K562 (cell line): Measurements from ENCODE around the gene PLK1. TPM values are rescaled to one million over a fixed set of nuclear protein-coding genes. Genes with fewer than 3 reads are reported as not detected.

Source experiments
- DMBX1 ChIP-seq: fragments of 250-450 bp; sonication (Bioruptor Pico); IDR thresholded peaks from 2 replicates; pipeline ENCODE4 v1.8.0; 2022; ENCODE audit warnings: inconsistent platforms, mild to moderate bottlenecking, moderate library complexity, borderline replicate concordance
- EP300 ChIP-seq: IDR thresholded peaks from 2 replicates; pipeline ENCODE4 v1.6.1; 2012; ENCODE audit warnings: low read length, improper control_type of control experiment
- GABPA ChIP-seq: fragments of 200-800 bp; sonication (Bioruptor generic); conservative IDR thresholded peaks from 2 replicates; pipeline ENCODE4 v1.6.1; 2016; ENCODE audit warnings: low read depth, missing genetic modification characterization, missing compliant biosample characterization
- SOX6 ChIP-seq: fragments of 450-650 bp; IDR thresholded peaks from 2 replicates; pipeline ENCODE4 v1.6.1; 2014; ENCODE audit warnings: mild to moderate bottlenecking
- SRSF1 ChIP-seq: fragments of 200-400 bp; formaldehyde crosslinking; IDR thresholded peaks from 2 replicates; pipeline ENCODE4 v1.6.1; 2017; ENCODE audit warnings: mild to moderate bottlenecking, low read depth, low read length, moderate library complexity
- SRSF7 ChIP-seq: fragments of 200-400 bp; formaldehyde crosslinking; optimal IDR thresholded peaks from 2 replicates; pipeline ENCODE3; 2017; ENCODE audit warnings: mild to moderate bottlenecking, low read depth, low read length
- ZBED1 ChIP-seq: IDR thresholded peaks from 2 replicates; pipeline ENCODE4 v1.6.1; 2014
- ZNF583 ChIP-seq: fragments of 250-450 bp; sonication (Bioruptor Pico); IDR thresholded peaks from 2 replicates; pipeline ENCODE4 v1.4.0; 2020
- ZNF717 ChIP-seq: fragments of 250-450 bp; sonication (Bioruptor Pico); IDR thresholded peaks from 2 replicates; pipeline ENCODE4 v1.5.0; 2021
- polyA plus RNA-seq, 8 experiments: library from polyadenylated mRNA; depleted of rRNA in 4 of 8; stranded (reverse) in 5 of 8; unstranded in 3 of 8; fragments of >200 nt; fragmentation: Nextera tagmentation in 2 of 8; fragmentation: Illumina TruSeq in 1 of 8; extraction: Ambion mirVana in 2 of 8; extraction: Trizol in 1 of 8; gene quantifications; 2 replicates each; pipeline versions ENCODE4 v1.2.1 to v1.2.3, GENCODE V29; 2011 to 2014; ENCODE audit warnings: inconsistent platforms in 1 of 8, missing spikeins in 1 of 8
- total RNA-seq, 7 experiments: library from RNA; depleted of rRNA in 6 of 7; stranded (reverse); fragments of >200 nt in 6 of 7; fragmentation: Illumina TruSeq in 2 of 7; extraction: Trizol in 2 of 7; gene quantifications; 2 replicates each; pipeline versions ENCODE4 v1.2.1 to v1.2.3, GENCODE V29; 2011 to 2021; ENCODE audit warnings: low replicate concordance in 1 of 7
- TF ChIP-seq, protein P1 (sequence below), 2 experiments: fragments of 450-650 bp; IDR thresholded peaks; 2 replicates each; pipeline ENCODE4 v1.6.1; 2018; ENCODE audit warnings: mild to moderate bottlenecking in 2 of 2, low read depth in 1 of 2; ENCODE audit not compliant: partially characterized antibody in 2 of 2
- TF ChIP-seq, protein P2 (sequence below): fragments of 150-350 bp; IDR thresholded peaks from 2 replicates; pipeline ENCODE4 v1.6.1; 2014; ENCODE audit warnings: low read depth, mild to moderate bottlenecking, low read length, borderline replicate concordance
- TF ChIP-seq, protein P3 (sequence below), 2 experiments: IDR thresholded peaks; 2 replicates each; pipeline ENCODE4 v1.6.1; 2012; ENCODE audit warnings: improper control_type of control experiment in 2 of 2, low read depth in 2 of 2, low read length in 2 of 2, borderline replicate concordance in 1 of 2
- TF ChIP-seq, protein P4 (sequence below), 2 experiments: IDR thresholded peaks; 2 replicates each; pipeline ENCODE4 v1.6.1; 2011; ENCODE audit warnings: borderline replicate concordance in 1 of 2, control low read depth in 1 of 2, low read depth in 1 of 2, low read length in 1 of 2, mild to moderate bottlenecking in 1 of 2, mixed read lengths in 1 of 2, moderate library complexity in 1 of 2; ENCODE audit not compliant: insufficient read depth in 1 of 2, insufficient read length in 1 of 2, poor library complexity in 1 of 2, severe bottlenecking in 1 of 2; ENCODE audit errors: extremely low read depth in 1 of 2
- TF ChIP-seq, protein P5 (sequence below): IDR thresholded peaks from 2 replicates; pipeline ENCODE4 v1.6.1; 2011; ENCODE audit not compliant: insufficient read length; ENCODE audit errors: extremely low read depth

Gene PLK1
- total and polyA plus RNA-seq, 9 of the 15 experiments (the other 6 are each of a cell fraction or from before 2014, with no cell fraction given), result 13.6 to 212 (median 45.5) TPM

DNA sequence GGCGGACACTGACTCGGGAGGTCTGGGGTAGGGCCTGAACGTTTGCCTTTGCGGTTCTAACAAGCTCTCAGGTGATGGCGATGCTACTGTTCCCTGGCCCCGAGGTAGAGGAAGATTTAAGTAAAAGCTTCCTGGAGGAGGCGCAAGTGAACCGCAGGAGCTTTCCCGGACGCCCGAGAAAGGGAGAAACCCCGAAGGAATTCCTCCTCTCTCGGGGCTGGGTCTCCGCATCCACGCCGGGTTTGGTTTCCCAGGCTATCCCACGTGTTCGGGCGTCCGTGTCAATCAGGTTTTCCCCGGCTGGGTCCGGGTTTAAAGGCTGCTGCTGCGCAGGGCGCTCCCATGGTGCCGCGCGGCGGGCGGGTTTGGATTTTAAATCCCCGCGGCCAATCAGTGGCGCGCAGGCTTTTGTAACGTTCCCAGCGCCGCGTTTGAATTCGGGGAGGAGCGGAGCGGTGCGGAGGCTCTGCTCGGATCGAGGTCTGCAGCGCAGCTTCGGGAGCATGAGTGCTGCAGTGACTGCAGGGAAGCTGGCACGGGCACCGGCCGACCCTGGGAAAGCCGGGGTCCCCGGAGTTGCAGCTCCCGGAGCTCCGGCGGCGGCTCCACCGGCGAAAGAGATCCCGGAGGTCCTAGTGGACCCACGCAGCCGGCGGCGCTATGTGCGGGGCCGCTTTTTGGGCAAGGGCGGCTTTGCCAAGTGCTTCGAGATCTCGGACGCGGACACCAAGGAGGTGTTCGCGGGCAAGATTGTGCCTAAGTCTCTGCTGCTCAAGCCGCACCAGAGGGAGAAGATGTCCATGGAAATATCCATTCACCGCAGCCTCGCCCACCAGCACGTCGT, at the start of gene PLK1 (continued):
- TF ChIP-seq, protein P1, sequence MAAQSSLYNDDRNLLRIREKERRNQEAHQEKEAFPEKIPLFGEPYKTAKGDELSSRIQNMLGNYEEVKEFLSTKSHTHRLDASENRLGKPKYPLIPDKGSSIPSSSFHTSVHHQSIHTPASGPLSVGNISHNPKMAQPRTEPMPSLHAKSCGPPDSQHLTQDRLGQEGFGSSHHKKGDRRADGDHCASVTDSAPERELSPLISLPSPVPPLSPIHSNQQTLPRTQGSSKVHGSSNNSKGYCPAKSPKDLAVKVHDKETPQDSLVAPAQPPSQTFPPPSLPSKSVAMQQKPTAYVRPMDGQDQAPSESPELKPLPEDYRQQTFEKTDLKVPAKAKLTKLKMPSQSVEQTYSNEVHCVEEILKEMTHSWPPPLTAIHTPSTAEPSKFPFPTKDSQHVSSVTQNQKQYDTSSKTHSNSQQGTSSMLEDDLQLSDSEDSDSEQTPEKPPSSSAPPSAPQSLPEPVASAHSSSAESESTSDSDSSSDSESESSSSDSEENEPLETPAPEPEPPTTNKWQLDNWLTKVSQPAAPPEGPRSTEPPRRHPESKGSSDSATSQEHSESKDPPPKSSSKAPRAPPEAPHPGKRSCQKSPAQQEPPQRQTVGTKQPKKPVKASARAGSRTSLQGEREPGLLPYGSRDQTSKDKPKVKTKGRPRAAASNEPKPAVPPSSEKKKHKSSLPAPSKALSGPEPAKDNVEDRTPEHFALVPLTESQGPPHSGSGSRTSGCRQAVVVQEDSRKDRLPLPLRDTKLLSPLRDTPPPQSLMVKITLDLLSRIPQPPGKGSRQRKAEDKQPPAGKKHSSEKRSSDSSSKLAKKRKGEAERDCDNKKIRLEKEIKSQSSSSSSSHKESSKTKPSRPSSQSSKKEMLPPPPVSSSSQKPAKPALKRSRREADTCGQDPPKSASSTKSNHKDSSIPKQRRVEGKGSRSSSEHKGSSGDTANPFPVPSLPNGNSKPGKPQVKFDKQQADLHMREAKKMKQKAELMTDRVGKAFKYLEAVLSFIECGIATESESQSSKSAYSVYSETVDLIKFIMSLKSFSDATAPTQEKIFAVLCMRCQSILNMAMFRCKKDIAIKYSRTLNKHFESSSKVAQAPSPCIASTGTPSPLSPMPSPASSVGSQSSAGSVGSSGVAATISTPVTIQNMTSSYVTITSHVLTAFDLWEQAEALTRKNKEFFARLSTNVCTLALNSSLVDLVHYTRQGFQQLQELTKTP (IDR thresholded peaks at IDR 0.05; ENCODE audit: low read depth in 1 of 2, partially characterized antibody in 2 of 2), result peak in 1 of 2 experiments; percentile 86
- TF ChIP-seq SRSF7 (no peak), EP300 (no peak), SOX6 (no peak), ZNF717 (no peak), GABPA (tag) (0 out of 2 replicates have a peak, but pooled peaks have one; percentile 21), ZBED1 (no peak), ZNF583 (CRISPR knock-in tag) (0 out of 2 replicates have a peak, but pooled peaks have one; percentile 50), DMBX1 (CRISPR knock-in tag) (peak; percentile 57; the same call in 1 of the 2 replicates), SRSF1 (no peak)
- TF ChIP-seq, protein P2, sequence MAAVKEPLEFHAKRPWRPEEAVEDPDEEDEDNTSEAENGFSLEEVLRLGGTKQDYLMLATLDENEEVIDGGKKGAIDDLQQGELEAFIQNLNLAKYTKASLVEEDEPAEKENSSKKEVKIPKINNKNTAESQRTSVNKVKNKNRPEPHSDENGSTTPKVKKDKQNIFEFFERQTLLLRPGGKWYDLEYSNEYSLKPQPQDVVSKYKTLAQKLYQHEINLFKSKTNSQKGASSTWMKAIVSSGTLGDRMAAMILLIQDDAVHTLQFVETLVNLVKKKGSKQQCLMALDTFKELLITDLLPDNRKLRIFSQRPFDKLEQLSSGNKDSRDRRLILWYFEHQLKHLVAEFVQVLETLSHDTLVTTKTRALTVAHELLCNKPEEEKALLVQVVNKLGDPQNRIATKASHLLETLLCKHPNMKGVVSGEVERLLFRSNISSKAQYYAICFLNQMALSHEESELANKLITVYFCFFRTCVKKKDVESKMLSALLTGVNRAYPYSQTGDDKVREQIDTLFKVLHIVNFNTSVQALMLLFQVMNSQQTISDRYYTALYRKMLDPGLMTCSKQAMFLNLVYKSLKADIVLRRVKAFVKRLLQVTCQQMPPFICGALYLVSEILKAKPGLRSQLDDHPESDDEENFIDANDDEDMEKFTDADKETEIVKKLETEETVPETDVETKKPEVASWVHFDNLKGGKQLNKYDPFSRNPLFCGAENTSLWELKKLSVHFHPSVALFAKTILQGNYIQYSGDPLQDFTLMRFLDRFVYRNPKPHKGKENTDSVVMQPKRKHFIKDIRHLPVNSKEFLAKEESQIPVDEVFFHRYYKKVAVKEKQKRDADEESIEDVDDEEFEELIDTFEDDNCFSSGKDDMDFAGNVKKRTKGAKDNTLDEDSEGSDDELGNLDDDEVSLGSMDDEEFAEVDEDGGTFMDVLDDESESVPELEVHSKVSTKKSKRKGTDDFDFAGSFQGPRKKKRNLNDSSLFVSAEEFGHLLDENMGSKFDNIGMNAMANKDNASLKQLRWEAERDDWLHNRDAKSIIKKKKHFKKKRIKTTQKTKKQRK, result no peak
- TF ChIP-seq, protein P3, sequence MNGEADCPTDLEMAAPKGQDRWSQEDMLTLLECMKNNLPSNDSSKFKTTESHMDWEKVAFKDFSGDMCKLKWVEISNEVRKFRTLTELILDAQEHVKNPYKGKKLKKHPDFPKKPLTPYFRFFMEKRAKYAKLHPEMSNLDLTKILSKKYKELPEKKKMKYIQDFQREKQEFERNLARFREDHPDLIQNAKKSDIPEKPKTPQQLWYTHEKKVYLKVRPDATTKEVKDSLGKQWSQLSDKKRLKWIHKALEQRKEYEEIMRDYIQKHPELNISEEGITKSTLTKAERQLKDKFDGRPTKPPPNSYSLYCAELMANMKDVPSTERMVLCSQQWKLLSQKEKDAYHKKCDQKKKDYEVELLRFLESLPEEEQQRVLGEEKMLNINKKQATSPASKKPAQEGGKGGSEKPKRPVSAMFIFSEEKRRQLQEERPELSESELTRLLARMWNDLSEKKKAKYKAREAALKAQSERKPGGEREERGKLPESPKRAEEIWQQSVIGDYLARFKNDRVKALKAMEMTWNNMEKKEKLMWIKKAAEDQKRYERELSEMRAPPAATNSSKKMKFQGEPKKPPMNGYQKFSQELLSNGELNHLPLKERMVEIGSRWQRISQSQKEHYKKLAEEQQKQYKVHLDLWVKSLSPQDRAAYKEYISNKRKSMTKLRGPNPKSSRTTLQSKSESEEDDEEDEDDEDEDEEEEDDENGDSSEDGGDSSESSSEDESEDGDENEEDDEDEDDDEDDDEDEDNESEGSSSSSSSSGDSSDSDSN (IDR thresholded peaks at IDR 0.05; ENCODE audit: borderline replicate concordance in 1 of 2, low read depth in 2 of 2, low read length in 2 of 2), result no peak
- TF ChIP-seq, protein P4, sequence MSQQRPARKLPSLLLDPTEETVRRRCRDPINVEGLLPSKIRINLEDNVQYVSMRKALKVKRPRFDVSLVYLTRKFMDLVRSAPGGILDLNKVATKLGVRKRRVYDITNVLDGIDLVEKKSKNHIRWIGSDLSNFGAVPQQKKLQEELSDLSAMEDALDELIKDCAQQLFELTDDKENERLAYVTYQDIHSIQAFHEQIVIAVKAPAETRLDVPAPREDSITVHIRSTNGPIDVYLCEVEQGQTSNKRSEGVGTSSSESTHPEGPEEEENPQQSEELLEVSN (IDR thresholded peaks at IDR 0.05; ENCODE audit: borderline replicate concordance in 1 of 2, extremely low read depth in 1 of 2, insufficient read depth in 1 of 2, insufficient read length in 1 of 2, low read depth in 1 of 2, low read length in 1 of 2, poor library complexity in 1 of 2, severe bottlenecking in 1 of 2), result peak; percentile 63 to 94
- TF ChIP-seq, protein P5, sequence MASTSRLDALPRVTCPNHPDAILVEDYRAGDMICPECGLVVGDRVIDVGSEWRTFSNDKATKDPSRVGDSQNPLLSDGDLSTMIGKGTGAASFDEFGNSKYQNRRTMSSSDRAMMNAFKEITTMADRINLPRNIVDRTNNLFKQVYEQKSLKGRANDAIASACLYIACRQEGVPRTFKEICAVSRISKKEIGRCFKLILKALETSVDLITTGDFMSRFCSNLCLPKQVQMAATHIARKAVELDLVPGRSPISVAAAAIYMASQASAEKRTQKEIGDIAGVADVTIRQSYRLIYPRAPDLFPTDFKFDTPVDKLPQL, result no peak
